ENCODE results near the gene TMEM214. TPM values are rescaled to one million over a fixed set of nuclear protein-coding genes. Genes with fewer than 3 reads are reported as not detected.

Gene TMEM214
- total RNA-seq, 2 donors from 2014 or later: 59.9 to 119 TPM

DNA sequence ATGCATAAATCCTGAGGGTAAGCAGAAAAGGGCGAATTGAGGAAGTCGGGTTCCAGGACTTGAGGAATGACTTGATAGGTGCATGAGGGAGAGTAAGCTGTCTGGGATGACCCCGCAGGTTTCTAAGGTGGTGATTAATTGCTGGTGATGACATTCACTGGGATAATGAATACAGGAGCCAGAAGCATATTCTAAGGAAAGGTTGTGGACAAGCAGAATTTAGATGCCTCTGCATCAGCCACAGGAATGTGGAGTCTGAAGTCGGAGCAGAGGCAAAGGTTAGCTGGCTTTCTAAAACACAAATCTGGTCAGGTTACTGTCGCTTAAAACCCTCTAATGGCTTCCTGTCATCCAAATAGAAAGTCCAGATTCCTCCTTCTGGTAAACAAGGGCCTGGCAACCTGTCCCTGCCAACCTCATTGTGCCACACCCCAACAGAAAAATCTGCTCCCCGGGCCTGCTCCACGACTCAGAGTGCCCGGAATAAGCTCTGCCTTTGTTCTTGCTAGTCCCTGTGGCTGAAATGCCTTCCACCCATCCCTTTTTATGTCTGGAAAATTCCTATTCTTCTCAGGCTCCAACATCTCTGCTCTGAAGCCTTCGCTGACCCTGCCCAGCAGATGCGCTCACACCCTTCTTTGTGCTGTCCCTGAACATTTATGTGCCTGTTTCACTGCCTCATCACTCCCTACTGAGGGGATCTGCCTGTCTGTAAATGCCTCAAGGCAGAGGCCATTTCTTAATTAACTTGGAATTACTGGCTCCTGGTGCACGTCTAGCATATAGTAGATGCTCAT, 11.3 kb upstream of the TMEM214 start:
- no peak for DNase-seq
- H3K36me3 ChIP-seq (replicated peaks in 1 of 2; ENCODE audit: insufficient read depth in 1 of 2, low read depth in 2 of 2): no peaks in the 10 kb centered on the region
- intact Hi-C loops (cut with DNase I): no loop called here
- 80 to 84% methylated on average over 11 of the region's 11 CpGs for WGBS, 2 donors
- H3K27me3 ChIP-seq: no peaks in the 10 kb centered on the region
- no peak for ATAC-seq
- TF ChIP-seq CTCF (IDR thresholded peaks at IDR 0.05): no peak
- no peak for TF ChIP-seq POLR2A (IDR thresholded peaks at IDR 0.05)
- H3K4me3 ChIP-seq: no peak overlapping the region
- H3K9me3 ChIP-seq: no peaks in the 10 kb centered on the region
- H3K4me1 ChIP-seq: no peaks in the 10 kb centered on the region
- H3K27ac ChIP-seq: no peak overlapping the region

DNA sequence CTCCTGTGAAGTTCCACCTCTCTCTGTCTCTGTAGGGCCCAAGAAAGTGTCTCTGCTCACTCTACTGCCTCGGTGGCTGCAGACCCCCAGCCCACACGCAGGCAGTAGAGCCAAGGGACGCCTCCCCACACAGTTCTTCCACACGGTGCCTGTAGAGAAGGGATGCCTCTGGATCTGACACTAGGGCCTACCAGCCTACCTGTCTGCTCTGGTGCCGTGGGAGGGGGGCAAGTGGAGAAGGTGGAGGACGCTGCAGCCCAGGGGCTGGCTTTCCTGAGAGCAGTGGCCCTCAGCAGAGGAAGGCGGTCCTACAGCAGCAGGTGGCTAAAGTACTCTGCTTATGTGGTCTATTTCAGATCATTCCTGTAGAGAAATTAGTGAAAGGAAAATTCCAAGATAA, 9.0 kb upstream of the TMEM214 start:
- Histone ChIP-seq H3K27me3 (no peaks in the 10 kb centered on the region), H3K9me3 (no peaks in the 10 kb centered on the region), H3K4me3 (no peak overlapping the region), H3K36me3 (replicated peaks in 1 of 2; ENCODE audit: insufficient read depth in 1 of 2, low read depth in 2 of 2) (no peaks in the 10 kb centered on the region), H3K4me1 (no peaks in the 10 kb centered on the region), H3K27ac (no peak overlapping the region)
- intact Hi-C loops (cut with DNase I): no loop called here
- no peak for ATAC-seq
- WGBS, 2 donors: 85 to 88% methylated on average over 7 of the region's 7 CpGs
- DNase-seq: no peak
- TF ChIP-seq CTCF (IDR thresholded peaks at IDR 0.05): no peak
- no peak for TF ChIP-seq POLR2A (IDR thresholded peaks at IDR 0.05)

DNA sequence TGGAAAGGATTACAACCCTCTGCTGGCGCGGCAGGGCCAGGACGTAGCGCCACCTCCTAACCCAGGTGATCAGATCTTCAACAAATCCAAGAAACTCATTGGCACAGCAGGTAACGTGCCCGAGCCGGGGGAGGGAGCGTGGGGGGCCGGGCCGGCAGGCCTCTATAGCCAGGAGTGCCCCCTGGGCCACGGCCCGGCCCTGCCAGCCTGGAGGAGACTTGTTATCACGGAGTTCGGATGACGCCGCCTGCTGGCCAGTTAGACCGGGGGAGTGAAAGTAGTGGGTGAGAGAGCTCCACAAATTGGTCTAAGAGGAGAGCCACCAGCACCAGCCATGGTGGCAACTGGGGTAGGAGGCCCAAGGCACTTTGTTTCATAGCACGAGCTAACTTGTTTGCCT, 8.6 kb upstream of the TMEM214 start:
- 81 to 87% methylated on average over 15 to 18 of the region's 18 CpGs for WGBS, 2 donors
- no peak overlapping the region for H3K4me3 ChIP-seq
- DNase-seq (no peak), ATAC-seq (no peak)
- H3K27ac ChIP-seq: no peak overlapping the region
- intact Hi-C loops (cut with DNase I): no loop called here
- no peaks in the 10 kb centered on the region for H3K27me3 ChIP-seq
- no peaks in the 10 kb centered on the region for H3K4me1 ChIP-seq
- H3K36me3 ChIP-seq (replicated peaks in 1 of 2; ENCODE audit: insufficient read depth in 1 of 2, low read depth in 2 of 2): no peaks in the 10 kb centered on the region
- H3K9me3 ChIP-seq: no peaks in the 10 kb centered on the region
- TF ChIP-seq CTCF (IDR thresholded peaks at IDR 0.05): no peak
- TF ChIP-seq POLR2A (IDR thresholded peaks at IDR 0.05): no peak

GRCh38 chr2:27024812-27025211, 8.0 kb upstream of the TMEM214 start:
- H3K4me1 ChIP-seq: no peaks in the 10 kb centered on the region
- no peak overlapping the region for H3K27ac ChIP-seq
- TF ChIP-seq POLR2A (IDR thresholded peaks at IDR 0.05) (no peak), CTCF (IDR thresholded peaks at IDR 0.05) (no peak)
- WGBS, 2 donors: 85 to 92% methylated on average over 12 of the region's 12 CpGs
- H3K27me3 ChIP-seq: no peaks in the 10 kb centered on the region
- H3K36me3 ChIP-seq (replicated peaks in 1 of 2; ENCODE audit: insufficient read depth in 1 of 2, low read depth in 2 of 2): no peaks in the 10 kb centered on the region
- intact Hi-C loops (cut with DNase I): no loop called here
- ATAC-seq (no peak), DNase-seq (no peak)
- no peaks in the 10 kb centered on the region for H3K9me3 ChIP-seq
- no peak overlapping the region for H3K4me3 ChIP-seq

- ATAC-seq (no peak), DNase-seq (no peak)
- Histone ChIP-seq H3K27me3 (no peaks in the 10 kb centered on the region), H3K27ac (no peak overlapping the region), H3K4me1 (no peaks in the 10 kb centered on the region), H3K9me3 (no peaks in the 10 kb centered on the region), H3K36me3 (replicated peaks in 1 of 2; ENCODE audit: insufficient read depth in 1 of 2, low read depth in 2 of 2) (no peaks in the 10 kb centered on the region), H3K4me3 (no peak overlapping the region)
- intact Hi-C loops (cut with DNase I): no loop called here
- 86 to 90% methylated on average over 13 of the region's 13 CpGs for WGBS, 2 donors
- TF ChIP-seq POLR2A (IDR thresholded peaks at IDR 0.05): no peak
Observed at GRCh38 chr2:27025281-27025800, 7.4 kb upstream of the TMEM214 start.
